Measurements from ENCODE around the gene SLC6A6.

GRCh38 chr3:14509796-14510100 lies 107.3 kb downstream of the SLC6A6 start:
- TF ChIP-seq ZNF331 (CRISPR knock-in tag; IDR thresholded peaks at IDR 0.05; ENCODE audit: low read depth) = no peak
- no peak for TF ChIP-seq CTCF (conservative IDR thresholded peaks at IDR 0.05; ENCODE audit: low read depth in 2 of 2)
- TF ChIP-seq EZH2 (IDR thresholded peaks at IDR 0.05; ENCODE audit: low read depth, unreplicated experiment) = no peak
- no peak for TF ChIP-seq POLR2AphosphoS5 (IDR thresholded peaks at IDR 0.05; ENCODE audit: low read depth)

All from GM23338 (cell line).